HG02759 (cell line): ENCODE data around the gene GBX2.
"Not testable (repeated sequence)": the region's sequence is repeated elsewhere in the genome, so short reads cannot be mapped to it uniquely, and the experiment has no call there.

Source experiments
- ATAC-seq: cut with Tn5 transposase; IDR thresholded peaks from one replicate; pipeline ENCODE4 v1.9.1; 2021; ENCODE audit warnings: mild to moderate bottlenecking, moderate library complexity; ENCODE audit not compliant: unreplicated experiment

GBX2 gene

DNA sequence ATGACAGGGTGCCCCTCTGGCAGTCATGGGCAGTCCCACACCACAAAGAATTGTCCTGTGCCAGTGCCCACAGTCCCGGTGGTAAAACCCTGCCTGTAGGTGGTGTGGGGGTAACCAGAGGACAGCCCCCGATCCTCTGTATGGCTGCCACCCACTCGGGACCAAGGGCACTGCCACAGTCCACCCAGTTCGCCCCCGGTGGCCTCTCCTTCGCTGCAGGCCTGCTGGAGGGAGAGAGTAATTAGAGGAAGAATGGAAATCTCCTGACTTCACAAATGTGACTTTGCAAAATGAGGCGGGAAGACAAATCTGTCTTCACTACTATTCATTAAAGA, 11.4 kb downstream of the GBX2 start:
- ATAC-seq, result no peak

DNA sequence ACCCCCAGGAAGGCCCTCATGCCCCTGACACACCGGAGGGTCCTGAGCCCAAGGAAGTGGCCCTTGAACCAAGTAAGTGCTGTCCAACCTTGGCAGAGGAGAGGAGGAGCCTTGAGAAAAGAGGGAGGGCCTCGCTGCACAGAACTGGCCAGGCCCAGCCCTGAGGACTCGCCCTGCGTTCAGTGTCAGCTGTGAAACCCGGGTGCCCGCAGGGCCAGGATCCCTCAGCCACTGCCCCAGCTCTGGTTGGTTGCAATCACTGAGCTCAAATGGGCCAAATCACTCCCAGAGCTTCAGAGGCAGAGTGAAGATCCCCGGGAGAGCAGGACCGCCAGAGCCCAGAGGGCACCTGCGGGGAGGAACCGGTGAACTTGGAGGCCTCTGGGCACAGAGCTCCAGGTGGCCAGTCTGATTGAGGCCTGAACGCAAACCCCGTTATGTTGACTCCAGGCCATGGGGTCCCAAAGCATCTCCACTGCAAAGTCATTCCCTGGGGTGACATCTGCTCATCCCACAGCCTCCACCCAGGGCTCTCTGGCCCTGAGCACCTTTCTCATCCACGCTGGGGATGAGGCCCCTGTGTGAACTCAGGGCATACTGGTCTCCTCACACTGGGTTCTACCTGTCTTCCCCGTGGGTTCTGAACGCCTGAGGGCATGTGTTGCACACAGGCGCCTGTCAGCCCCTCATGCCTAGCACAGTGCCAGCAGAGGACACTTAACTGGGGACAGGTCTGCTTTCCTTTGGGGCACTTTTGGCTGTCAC, 11.9 kb downstream of the GBX2 start:
- ATAC-seq, result no peak

- no peak for ATAC-seq
These were observed 12.8 kb downstream of the GBX2 start for GRCh38 chr2:236155406-236155805.

GRCh38 chr2:236146436-236146835, 21.8 kb downstream of the GBX2 start:
- ATAC-seq, result no peak

DNA sequence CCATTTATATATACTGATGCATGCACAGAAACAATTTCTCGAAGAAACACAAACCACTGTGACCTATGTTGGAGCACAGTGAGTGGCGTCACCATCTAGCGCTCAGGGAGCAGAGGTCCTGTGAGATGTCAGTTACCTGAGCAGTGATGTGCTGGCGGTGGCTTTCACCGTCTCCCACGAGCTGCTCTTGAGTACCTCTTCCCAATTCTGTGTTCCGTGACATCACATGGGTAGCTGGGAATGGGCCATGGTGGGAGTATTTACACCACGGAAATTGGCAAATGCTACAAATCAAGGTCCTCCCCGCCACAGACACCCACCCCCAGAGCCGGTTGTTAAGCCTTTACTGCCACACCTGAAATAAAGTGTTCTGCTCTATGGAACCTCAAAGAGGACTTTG, 24.4 kb downstream of the GBX2 start:
- no peak for ATAC-seq

DNA sequence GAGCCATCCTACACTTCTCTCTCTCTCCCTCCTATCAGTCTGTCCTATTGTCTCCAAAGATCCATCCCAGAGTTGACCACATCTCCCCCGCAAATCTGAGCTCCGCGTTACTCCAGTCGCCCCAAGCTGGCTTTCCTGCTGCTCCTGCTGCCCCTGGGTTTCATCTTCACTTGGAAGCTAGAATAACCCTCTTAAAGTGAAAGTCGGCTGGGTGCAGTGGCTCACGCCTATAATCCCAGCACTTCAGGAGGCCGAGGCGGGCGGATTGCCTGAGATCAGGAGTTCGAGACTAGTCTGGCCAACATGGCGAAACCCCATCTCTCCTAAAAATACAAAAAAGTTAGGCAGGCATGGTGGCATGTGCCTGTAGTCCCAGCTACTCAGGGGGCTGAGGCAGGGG, 26.6 kb downstream of the GBX2 start:
- ATAC-seq, result not testable (repeated sequence)

DNA sequence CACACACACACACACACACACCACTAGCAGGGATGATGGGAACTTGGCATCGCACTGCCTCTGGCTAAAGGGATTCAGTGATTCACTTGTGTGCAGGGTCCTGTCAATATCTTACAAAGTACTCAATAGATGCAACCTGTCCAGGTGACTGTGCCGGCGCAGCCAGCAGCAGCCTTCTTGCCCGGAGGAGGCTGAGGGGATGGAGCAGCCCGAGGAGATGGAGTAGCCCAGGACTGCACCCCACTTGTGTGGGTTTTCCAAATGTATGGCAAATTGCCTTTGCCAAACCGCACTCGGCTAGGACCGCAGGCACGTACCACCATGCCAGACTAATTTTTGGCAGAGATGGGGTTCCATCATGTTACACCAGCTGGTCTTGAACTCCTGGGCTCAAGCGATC, 31.1 kb downstream of the GBX2 start:
- ATAC-seq, result no peak

GRCh38 chr2:236136538-236136937, 31.6 kb downstream of the GBX2 start:
- no peak for ATAC-seq

- no peak for ATAC-seq
These were observed 34.7 kb downstream of the GBX2 start for GRCh38 chr2:236133410-236134012.

- ATAC-seq, result no peak
These were observed 37.0 kb downstream of the GBX2 start for GRCh38 chr2:236131073-236131692.

DNA sequence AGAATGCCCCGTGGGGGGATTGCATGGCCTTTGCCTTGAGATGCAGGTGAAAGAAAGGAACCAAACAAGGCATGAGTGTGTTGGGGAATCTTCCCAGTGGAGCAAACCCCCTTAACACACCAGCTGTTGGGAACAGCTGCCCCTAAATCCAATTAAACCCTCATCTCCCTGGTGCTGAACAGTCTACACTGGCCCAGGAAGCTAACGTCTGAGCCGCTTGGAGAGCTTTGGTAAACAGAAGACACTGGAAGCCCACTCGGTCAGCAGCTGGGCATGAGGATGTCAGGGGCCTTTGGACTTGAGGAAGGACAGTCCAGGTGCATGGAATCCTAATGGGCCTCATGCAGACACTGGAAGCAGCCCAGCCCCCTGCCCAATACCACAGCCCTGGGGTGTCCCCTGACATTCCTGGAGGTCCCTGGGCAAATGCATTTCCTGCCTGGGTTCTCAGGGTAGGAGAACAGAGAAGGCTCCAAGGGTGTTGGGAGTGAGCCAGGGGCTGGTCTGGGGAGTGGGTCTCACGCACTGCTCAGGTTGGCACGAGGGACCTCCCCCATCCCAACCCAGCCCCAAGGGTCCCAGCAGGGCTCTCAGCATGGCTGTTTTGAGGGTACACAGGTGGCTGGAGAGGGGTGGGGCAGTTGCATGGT, 37.7 kb downstream of the GBX2 start:
- no peak for ATAC-seq

- no peak for ATAC-seq
These were observed 38.3 kb downstream of the GBX2 start for GRCh38 chr2:236129935-236130334.

DNA sequence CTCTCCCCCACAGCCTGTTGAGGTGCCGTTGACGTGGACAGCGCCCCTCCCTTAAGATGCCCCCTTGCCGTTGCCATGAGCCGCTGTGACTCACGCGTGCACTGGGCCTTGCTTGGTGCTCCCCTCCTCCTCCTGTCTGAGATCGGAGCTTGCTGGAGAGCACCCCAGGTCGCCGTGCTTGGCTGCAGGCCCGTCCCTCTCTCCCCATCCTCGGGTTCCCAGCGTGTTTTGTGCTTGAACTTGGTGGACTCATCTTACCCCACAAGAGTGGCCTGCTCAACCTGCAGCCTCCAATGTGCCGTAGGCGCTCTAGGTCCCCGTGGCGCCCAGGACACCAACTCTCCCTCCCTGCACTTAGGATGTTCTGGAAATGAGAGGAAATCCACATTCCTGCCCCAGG, 39.9 kb downstream of the GBX2 start:
- no peak for ATAC-seq

- no peak for ATAC-seq
These were observed 41.2 kb downstream of the GBX2 start for GRCh38 chr2:236127010-236127409.

DNA sequence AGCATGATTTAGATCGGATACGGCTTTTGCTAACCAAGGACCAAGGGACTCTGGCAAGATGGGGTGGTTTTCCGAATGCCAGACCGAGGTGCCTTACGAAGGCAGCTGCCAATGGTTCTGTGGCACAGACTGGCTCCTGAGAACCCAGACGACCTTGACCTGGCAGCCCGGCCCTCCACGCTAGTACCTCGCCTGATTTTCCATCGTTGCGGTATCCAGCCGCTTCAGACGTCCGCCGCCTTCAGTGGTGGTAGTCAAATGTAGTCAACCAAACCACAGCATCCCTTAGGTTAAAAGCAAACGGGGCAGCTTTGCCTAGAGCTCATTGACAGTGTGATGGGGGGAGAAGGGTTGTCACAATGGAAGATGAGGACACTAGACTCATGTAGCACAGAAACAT, 42.6 kb downstream of the GBX2 start:
- no peak for ATAC-seq

DNA sequence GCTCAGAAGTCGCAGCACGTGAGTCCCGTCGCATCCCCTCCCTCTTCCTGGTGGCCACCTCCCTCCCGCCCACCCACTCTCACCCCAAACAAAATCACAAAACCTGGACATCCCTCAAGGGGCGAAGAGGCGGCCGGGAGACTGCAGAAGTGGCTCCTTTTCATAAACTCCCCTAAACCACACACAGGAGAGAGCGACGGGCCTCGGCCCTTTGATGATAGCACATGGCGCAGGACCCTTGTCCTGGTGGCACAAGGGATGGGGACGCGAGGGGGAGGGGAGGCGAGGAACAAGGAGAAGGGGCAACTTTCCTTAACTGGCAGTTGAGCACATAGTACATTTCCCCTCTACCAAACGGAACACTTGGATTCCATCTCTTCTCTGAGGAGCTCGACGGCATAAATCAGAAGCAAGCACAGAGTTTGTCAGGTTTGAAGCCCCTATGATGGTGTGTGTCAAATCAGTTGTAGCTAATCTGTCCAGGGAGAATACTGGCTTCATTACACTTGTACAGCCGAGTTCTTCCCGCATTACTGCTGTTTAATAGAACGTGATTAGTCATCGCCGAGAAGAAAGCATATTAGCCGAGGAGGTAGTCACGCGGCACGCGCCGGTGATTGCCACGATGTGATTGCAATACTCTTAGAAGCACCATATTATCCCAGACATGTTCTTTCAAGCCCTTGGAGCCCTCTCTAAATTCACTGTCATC, 43.8 kb downstream of the GBX2 start:
- ATAC-seq, result no peak

DNA sequence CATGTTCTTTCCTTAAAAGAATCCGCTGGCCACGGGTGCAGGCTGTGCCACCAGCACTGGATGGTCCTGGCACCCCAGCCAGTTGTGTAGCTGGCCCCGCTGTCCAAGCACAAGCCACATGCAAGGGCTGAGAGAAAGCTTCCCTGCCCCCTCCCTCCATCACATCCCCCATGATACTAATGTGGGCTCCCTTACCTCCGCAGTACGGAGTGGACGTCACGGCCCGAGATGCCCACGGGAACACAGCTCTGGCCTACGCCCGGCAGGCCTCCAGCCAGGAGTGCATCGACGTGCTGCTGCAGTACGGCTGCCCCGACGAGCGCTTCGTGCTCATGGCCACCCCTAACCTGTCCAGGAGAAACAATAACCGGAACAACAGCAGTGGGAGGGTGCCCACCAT, 44.5 kb downstream of the GBX2 start:
- ATAC-seq, result no peak

- no peak for ATAC-seq
These were observed 46.0 kb downstream of the GBX2 start for GRCh38 chr2:236122236-236122635.

- ATAC-seq, result no peak
These were observed 46.6 kb downstream of the GBX2 start for GRCh38 chr2:236121546-236121945.

- ATAC-seq, result no peak
These were observed 47.4 kb downstream of the GBX2 start for GRCh38 chr2:236120829-236121228.

GRCh38 chr2:236120141-236120601, 48.0 kb downstream of the GBX2 start:
- ATAC-seq, result no peak
